Tibial nerve (tissue), 4 donors: ENCODE data around the gene KCNJ6. TPM values are rescaled to one million over a fixed set of nuclear protein-coding genes. Genes with fewer than 3 reads are reported as not detected.
A peak's percentile ranks its signal among the peaks of the same experiment; 100 is the strongest.

Source experiments
- DNase-seq, 2 donors: peaks; one replicate each; pipeline ENCODE4 v3.0.0-alpha.2; 2019; ENCODE audit warnings: low spot score in 2 of 2
- H3K27ac ChIP-seq, 4 donors: fragments of 200-600 bp; sonication (generic) in 3 of 4; one replicate each; pipeline ENCODE4 v1.5.1; 2017 to 2019; ENCODE audit warnings: mild to moderate bottlenecking in 1 of 4
- H3K27me3 ChIP-seq, 2 donors: fragments of 200-600 bp; sonication (generic) in 1 of 2; one replicate each; pipeline versions ENCODE4 v1.5.1 to v1.6.0; 2017 to 2019
- H3K36me3 ChIP-seq, 3 donors: fragments of 200-600 bp; sonication (generic); one replicate each; pipeline ENCODE4 v1.5.1; 2018 to 2019
- H3K4me1 ChIP-seq, 4 donors: fragments of 200-600 bp; sonication (generic) in 3 of 4; one replicate each; pipeline ENCODE4 v1.5.1; 2017 to 2019
- H3K4me3 ChIP-seq, 4 donors: fragments of 200-600 bp; sonication (generic) in 3 of 4; one replicate each; pipeline ENCODE4 v1.5.1; 2017 to 2019; ENCODE audit warnings: mild to moderate bottlenecking in 1 of 4, moderate library complexity in 1 of 4
- H3K9me3 ChIP-seq, 4 donors: fragments of 200-600 bp; sonication (generic) in 3 of 4; one replicate each; pipeline ENCODE4 v1.5.1; 2017 to 2019
- EP300 ChIP-seq, 2 donors: sonication (generic); formaldehyde crosslinking; IDR thresholded peaks; one replicate each; pipeline ENCODE4 v1.6.1; 2017; ENCODE audit warnings: antibody characterized with exemption in 2 of 2, mild to moderate bottlenecking in 1 of 2
- POLR2A ChIP-seq, 2 donors: fragments of 450-650 bp; IDR thresholded peaks; one replicate each; pipeline ENCODE4 v1.6.1; 2017; ENCODE audit warnings: antibody characterized with exemption in 2 of 2, mild to moderate bottlenecking in 2 of 2, moderate library complexity in 2 of 2
- WGBS, 2 donors: methylation state at CpG; one replicate each; pipeline ENCODE4 v1.1.5; 2018; 5-methylcytosine and 5-hydroxymethylcytosine counted together
- total RNA-seq, 4 donors: library from RNA; depleted of rRNA; stranded (reverse); fragments of >200 nt; gene quantifications; one replicate each; pipeline ENCODE4 v1.1.0, GENCODE V29; 2016
- TF ChIP-seq, protein P1 (sequence below), 5 experiments: fragments of 200-600 bp in 3 of 5; fragments of 450-650 bp in 2 of 5; sonication (generic) in 3 of 5; IDR thresholded peaks; one replicate each; pipeline ENCODE4 v1.5.1; 2016 to 2019; ENCODE audit warnings: antibody characterized with exemption in 5 of 5, mild to moderate bottlenecking in 3 of 5, moderate library complexity in 2 of 5

The KCNJ6 gene
- total RNA-seq, 4 donors from 2014 or later: not detected

- H3K9me3 ChIP-seq: no peaks in the 10 kb centered on the region
- H3K4me1 ChIP-seq: no peaks in the 10 kb centered on the region
- no peak overlapping the region for H3K4me3 ChIP-seq
- TF ChIP-seq POLR2A (IDR thresholded peaks at IDR 0.05) (no peak), EP300 (IDR thresholded peaks at IDR 0.05) (no peak)
- TF ChIP-seq, protein P1, sequence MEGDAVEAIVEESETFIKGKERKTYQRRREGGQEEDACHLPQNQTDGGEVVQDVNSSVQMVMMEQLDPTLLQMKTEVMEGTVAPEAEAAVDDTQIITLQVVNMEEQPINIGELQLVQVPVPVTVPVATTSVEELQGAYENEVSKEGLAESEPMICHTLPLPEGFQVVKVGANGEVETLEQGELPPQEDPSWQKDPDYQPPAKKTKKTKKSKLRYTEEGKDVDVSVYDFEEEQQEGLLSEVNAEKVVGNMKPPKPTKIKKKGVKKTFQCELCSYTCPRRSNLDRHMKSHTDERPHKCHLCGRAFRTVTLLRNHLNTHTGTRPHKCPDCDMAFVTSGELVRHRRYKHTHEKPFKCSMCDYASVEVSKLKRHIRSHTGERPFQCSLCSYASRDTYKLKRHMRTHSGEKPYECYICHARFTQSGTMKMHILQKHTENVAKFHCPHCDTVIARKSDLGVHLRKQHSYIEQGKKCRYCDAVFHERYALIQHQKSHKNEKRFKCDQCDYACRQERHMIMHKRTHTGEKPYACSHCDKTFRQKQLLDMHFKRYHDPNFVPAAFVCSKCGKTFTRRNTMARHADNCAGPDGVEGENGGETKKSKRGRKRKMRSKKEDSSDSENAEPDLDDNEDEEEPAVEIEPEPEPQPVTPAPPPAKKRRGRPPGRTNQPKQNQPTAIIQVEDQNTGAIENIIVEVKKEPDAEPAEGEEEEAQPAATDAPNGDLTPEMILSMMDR (IDR thresholded peaks at IDR 0.05): no peak
- no peak overlapping the region for H3K27ac ChIP-seq
- DNase-seq: no peak
- H3K36me3 ChIP-seq: no peaks in the 10 kb centered on the region
- WGBS, 2 donors: 74 to 80% methylated on average over 8 of the region's 8 CpGs
- peaks cover 0 to 1% of the 10 kb centered on the region in 2 donors for H3K27me3 ChIP-seq
These were observed 280.0 kb downstream of the KCNJ6 start for GRCh38 chr21:37636152-37636860.

DNA sequence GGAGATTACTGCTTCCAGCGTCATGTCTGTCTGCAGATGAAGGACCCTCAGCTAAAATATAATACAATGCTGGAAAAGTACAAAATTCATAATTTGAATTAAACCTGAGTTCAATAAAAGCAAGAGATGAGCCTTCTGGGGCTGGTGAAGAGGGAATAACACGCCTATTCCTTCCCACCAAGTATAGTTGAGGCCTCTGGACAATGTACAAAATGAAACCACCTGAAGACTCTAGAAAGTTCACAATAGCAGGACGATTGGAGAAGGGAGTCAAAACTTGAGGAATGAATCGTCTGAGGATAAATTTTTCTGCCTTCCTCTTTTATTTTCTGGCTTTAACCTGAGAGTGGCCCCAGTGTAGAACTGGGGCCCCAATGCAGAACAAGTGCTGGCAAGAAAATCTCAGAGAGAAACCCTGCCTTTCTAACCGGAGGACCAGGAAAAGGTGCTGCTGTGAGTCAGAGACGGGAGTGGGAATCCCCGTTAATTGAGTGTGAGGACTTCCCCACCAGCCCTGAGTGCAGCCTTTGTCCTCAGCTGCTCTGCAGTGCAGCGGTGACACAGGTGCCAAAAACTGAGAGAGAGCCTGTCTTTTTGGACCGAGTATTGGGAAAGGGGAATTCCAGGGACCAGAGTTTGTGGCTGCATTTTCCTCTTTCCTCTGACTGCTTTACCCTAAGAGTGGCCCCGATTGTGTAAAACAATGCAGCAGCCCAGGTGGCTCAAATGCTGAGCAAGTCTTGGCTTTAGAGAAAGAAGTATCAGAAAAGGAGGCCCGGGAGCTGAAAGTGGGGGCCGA, 284.7 kb downstream of the KCNJ6 start:
- WGBS, 2 donors: 45 to 60% methylated on average over 12 of the region's 12 CpGs
- H3K4me1 ChIP-seq: no peaks in the 10 kb centered on the region
- H3K9me3 ChIP-seq: no peaks in the 10 kb centered on the region
- no peaks in the 10 kb centered on the region for H3K36me3 ChIP-seq
- no peak for DNase-seq
- H3K27ac ChIP-seq: no peak overlapping the region
- no peak overlapping the region for H3K4me3 ChIP-seq
- H3K27me3 ChIP-seq: no peaks in the 10 kb centered on the region
- TF ChIP-seq POLR2A (IDR thresholded peaks at IDR 0.05) (no peak), EP300 (IDR thresholded peaks at IDR 0.05) (peak in 1 of 2 donors; percentile 16)
- TF ChIP-seq, protein P1 (IDR thresholded peaks at IDR 0.05): no peak

DNA sequence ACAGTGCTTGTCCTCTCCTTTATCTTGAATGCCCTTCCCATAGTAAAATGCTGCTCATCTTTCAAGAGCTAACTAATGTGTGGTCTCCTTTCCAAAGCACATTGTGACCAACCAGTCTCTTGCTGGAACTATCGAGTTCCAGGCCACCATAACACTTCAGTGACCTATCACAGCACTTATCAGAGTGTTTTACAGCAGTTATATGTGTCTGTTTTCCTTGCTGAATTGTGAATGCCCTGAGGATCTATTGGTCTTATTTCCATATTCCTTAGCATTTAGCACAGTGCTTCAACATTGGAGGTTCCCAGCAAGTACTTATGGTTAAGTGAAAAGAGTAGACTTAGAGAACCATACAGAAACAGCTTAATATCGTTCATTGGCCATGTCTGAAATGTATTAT, 285.4 kb downstream of the KCNJ6 start:
- Histone ChIP-seq H3K27ac (no peak overlapping the region), H3K27me3 (no peaks in the 10 kb centered on the region), H3K9me3 (no peaks in the 10 kb centered on the region), H3K36me3 (no peaks in the 10 kb centered on the region), H3K4me1 (no peaks in the 10 kb centered on the region), H3K4me3 (no peak overlapping the region)
- TF ChIP-seq, protein P1 (IDR thresholded peaks at IDR 0.05): no peak
- TF ChIP-seq POLR2A (IDR thresholded peaks at IDR 0.05) (no peak), EP300 (IDR thresholded peaks at IDR 0.05) (no peak)
- no peak for DNase-seq
- 79 to 84% methylated on average over 2 of the region's 2 CpGs for WGBS, 2 donors

DNA sequence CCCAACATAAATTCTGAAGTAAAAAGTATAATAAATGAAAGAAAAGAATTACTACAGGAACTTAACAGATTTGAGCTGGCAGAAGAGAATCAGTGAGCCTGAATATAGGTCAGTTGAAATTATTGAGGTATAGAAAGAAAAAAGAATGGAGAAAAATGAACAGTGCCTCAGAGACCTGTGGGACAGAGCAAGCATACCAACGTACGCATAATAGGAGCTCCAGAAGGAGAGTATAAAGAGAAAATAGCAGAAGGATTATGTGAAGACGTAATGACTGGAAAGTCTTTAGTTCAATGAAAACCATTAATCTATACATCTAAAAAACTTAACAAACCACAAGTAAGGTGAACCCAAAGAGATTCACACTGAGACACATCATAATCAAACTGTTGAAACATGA, 287.9 kb downstream of the KCNJ6 start:
- Histone ChIP-seq H3K4me3 (no peak overlapping the region), H3K9me3 (no peaks in the 10 kb centered on the region), H3K27ac (no peak overlapping the region), H3K4me1 (peaks cover 0 to 3% (median 0%) of the 10 kb centered on the region in 4 donors), H3K36me3 (no peaks in the 10 kb centered on the region), H3K27me3 (no peaks in the 10 kb centered on the region)
- TF ChIP-seq, protein P1 (IDR thresholded peaks at IDR 0.05): no peak
- TF ChIP-seq POLR2A (IDR thresholded peaks at IDR 0.05) (no peak), EP300 (IDR thresholded peaks at IDR 0.05) (no peak)
- no peak for DNase-seq
- WGBS, 2 donors: 94 to 95% methylated on average over 3 of the region's 3 CpGs

GRCh38 chr21:37627561-37627960, 288.7 kb downstream of the KCNJ6 start:
- H3K9me3 ChIP-seq: no peaks in the 10 kb centered on the region
- no peaks in the 10 kb centered on the region for H3K27me3 ChIP-seq
- DNase-seq: no peak
- no peak for TF ChIP-seq POLR2A (IDR thresholded peaks at IDR 0.05)
- TF ChIP-seq EP300 (IDR thresholded peaks at IDR 0.05): no peak
- TF ChIP-seq, protein P1 (IDR thresholded peaks at IDR 0.05): no peak
- 76 to 80% methylated on average over 2 of the region's 2 CpGs for WGBS, 2 donors
- H3K27ac ChIP-seq: no peak overlapping the region
- H3K36me3 ChIP-seq: no peaks in the 10 kb centered on the region
- H3K4me3 ChIP-seq: no peak overlapping the region
- H3K4me1 ChIP-seq: peaks cover 0 to 11% (median 0%) of the 10 kb centered on the region in 4 donors
